Vagina (tissue), 2 donors: Measurements from ENCODE around the gene GGNBP2. TPM values are rescaled to one million over a fixed set of nuclear protein-coding genes. Genes with fewer than 3 reads are reported as not detected.

Experiments used
- DNase-seq, 2 donors: peaks; one replicate each; pipeline ENCODE4 v3.0.0-alpha.2; 2017; ENCODE audit errors: extremely low spot score in 2 of 2
- H3K27ac ChIP-seq: fragments of 200-600 bp; sonication (generic); one replicate; pipeline ENCODE4 v1.5.1; 2019
- H3K27me3 ChIP-seq: fragments of 200-600 bp; sonication (generic); one replicate; pipeline ENCODE4 v1.5.1; 2019
- H3K36me3 ChIP-seq, 2 donors: fragments of 200-600 bp; sonication (generic); one replicate each; pipeline ENCODE4 v1.5.1; 2017 to 2019
- H3K4me1 ChIP-seq: fragments of 200-600 bp; sonication (generic); one replicate; pipeline ENCODE4 v1.5.1; 2019
- H3K4me3 ChIP-seq, 2 donors: fragments of 200-600 bp; sonication (generic); 1 replicate in 1 of 2; 2 replicates in 1 of 2; pipeline ENCODE4 v1.5.1; 2016 to 2019
- H3K9me3 ChIP-seq: fragments of 200-600 bp; sonication (generic); one replicate; pipeline ENCODE4 v1.5.1; 2019
- POLR2A ChIP-seq, 2 donors: fragments of 450-650 bp; IDR thresholded peaks; one replicate each; pipeline ENCODE4 v1.6.1; 2017; ENCODE audit warnings: antibody characterized with exemption in 2 of 2, mild to moderate bottlenecking in 2 of 2, moderate library complexity in 2 of 2
- POLR2AphosphoS5 ChIP-seq, 2 donors: sonication (generic); formaldehyde crosslinking; IDR thresholded peaks; one replicate each; pipeline ENCODE4 v1.9.0; 2017; ENCODE audit warnings: antibody characterized with exemption in 2 of 2, mild to moderate bottlenecking in 2 of 2, low read depth in 1 of 2; ENCODE audit not compliant: insufficient read depth in 1 of 2
- intact Hi-C: fragments of 100-400 bp; cut with DNase I; formaldehyde crosslinking; loops from one replicate; pipeline ENCODE4 v1.15.1; 2023
- total RNA-seq: library from RNA; depleted of rRNA; stranded (reverse); fragments of >200 nt; gene quantifications from one replicate; pipeline ENCODE4 v1.2.3, GENCODE V29; 2016
- TF ChIP-seq, protein P1 (sequence below), 3 experiments: fragments of 450-650 bp in 2 of 3; fragments of 200-600 bp in 1 of 3; sonication (generic) in 1 of 3; IDR thresholded peaks; one replicate each; pipeline ENCODE4 v1.5.1; 2017 to 2019; ENCODE audit warnings: antibody characterized with exemption in 3 of 3, mild to moderate bottlenecking in 2 of 3, moderate library complexity in 2 of 3

Gene GGNBP2, protein sequence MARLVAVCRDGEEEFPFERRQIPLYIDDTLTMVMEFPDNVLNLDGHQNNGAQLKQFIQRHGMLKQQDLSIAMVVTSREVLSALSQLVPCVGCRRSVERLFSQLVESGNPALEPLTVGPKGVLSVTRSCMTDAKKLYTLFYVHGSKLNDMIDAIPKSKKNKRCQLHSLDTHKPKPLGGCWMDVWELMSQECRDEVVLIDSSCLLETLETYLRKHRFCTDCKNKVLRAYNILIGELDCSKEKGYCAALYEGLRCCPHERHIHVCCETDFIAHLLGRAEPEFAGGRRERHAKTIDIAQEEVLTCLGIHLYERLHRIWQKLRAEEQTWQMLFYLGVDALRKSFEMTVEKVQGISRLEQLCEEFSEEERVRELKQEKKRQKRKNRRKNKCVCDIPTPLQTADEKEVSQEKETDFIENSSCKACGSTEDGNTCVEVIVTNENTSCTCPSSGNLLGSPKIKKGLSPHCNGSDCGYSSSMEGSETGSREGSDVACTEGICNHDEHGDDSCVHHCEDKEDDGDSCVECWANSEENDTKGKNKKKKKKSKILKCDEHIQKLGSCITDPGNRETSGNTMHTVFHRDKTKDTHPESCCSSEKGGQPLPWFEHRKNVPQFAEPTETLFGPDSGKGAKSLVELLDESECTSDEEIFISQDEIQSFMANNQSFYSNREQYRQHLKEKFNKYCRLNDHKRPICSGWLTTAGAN
- 47.9 TPM for total RNA-seq

- Histone ChIP-seq H3K36me3 (no peaks in the 10 kb centered on the region), H3K9me3 (no peaks in the 10 kb centered on the region), H3K4me3 (peak within 1 kb of the TSS; percentile 94 to 98), H3K4me1 (peaks cover 50% of the 10 kb centered on the region), H3K27ac (peak within 1 kb of the TSS; percentile 100), H3K27me3 (no peaks in the 10 kb centered on the region)
- intact Hi-C loops = loop anchor here (10.0 kb wide), 1 partner anchor 50 kb away; the partner anchor contains the start of gene DHRS11
- DNase-seq = peak in 1 of 2 donors; percentile 91
- TF ChIP-seq POLR2AphosphoS5 (IDR thresholded peaks at IDR 0.05; ENCODE audit: insufficient read depth in 1 of 2, low read depth in 1 of 2) = peak in 1 of 2 donors; percentile 96
- TF ChIP-seq, protein P1, sequence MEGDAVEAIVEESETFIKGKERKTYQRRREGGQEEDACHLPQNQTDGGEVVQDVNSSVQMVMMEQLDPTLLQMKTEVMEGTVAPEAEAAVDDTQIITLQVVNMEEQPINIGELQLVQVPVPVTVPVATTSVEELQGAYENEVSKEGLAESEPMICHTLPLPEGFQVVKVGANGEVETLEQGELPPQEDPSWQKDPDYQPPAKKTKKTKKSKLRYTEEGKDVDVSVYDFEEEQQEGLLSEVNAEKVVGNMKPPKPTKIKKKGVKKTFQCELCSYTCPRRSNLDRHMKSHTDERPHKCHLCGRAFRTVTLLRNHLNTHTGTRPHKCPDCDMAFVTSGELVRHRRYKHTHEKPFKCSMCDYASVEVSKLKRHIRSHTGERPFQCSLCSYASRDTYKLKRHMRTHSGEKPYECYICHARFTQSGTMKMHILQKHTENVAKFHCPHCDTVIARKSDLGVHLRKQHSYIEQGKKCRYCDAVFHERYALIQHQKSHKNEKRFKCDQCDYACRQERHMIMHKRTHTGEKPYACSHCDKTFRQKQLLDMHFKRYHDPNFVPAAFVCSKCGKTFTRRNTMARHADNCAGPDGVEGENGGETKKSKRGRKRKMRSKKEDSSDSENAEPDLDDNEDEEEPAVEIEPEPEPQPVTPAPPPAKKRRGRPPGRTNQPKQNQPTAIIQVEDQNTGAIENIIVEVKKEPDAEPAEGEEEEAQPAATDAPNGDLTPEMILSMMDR (IDR thresholded peaks at IDR 0.05) = no peak
- TF ChIP-seq POLR2A (IDR thresholded peaks at IDR 0.05) = peak in 1 of 2 donors; percentile 89
These were observed at the start of gene GGNBP2 for GRCh38 chr17:36544307-36545076. Gene GGNBP2, plus strand, starts transcription at chr17:36544919. Its CDS starts 806 bp downstream, at chr17:36545725.

GRCh38 chr17:36495076-36495578 lies 49.6 kb upstream of the GGNBP2 start:
- no peaks in the 10 kb centered on the region for H3K9me3 ChIP-seq
- no peak overlapping the region for H3K27ac ChIP-seq
- TF ChIP-seq POLR2A (IDR thresholded peaks at IDR 0.05) = no peak
- peaks cover 0 to 57% of the 10 kb centered on the region in 2 donors for H3K36me3 ChIP-seq
- no peak for DNase-seq
- no peaks in the 10 kb centered on the region for H3K27me3 ChIP-seq
- intact Hi-C loops = no loop called here
- no peak overlapping the region for H3K4me3 ChIP-seq
- no peaks in the 10 kb centered on the region for H3K4me1 ChIP-seq

DNA sequence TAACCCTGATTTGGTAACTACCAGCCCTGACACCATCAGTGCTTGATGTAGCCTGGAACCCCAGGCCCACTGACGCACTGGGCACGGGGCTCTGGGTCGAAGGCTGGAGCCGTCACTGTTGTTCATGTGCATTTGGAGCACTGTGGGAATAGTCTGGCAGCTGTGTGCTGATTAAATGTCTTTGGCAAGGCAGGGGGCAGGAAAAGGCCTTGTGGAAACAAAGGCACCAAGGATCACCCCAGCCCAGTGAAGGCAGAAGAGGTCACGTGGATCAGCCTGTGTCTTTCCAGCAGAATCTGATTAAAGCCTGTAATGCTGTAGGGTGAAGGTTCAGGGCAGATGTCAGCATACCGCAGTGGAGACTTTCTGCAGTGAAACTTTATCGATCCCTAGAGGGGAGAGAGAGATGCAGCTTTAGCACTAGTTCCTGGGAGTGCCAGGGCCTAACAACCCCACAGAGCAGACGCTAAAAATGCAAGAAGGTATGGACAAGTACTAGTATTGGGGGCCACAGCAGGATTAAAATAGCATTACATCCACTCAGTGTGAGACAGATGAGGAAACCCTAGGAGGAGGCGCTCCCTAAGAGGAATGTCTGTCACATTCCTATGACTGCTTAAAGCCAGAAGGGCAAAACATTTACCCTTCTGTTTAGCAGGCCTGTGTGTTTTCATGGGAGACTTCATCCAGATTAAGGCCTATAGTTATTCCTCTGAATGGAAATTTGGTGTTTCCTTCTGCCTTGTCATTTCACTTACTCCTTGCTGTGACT lies 48.5 kb upstream of the GGNBP2 start:
- H3K4me3 ChIP-seq = no peak overlapping the region
- no peak for DNase-seq
- H3K27ac ChIP-seq = no peak overlapping the region
- H3K4me1 ChIP-seq = no peaks in the 10 kb centered on the region
- H3K9me3 ChIP-seq = no peaks in the 10 kb centered on the region
- intact Hi-C loops = no loop called here
- peaks cover 0 to 64% of the 10 kb centered on the region in 2 donors for H3K36me3 ChIP-seq
- TF ChIP-seq POLR2AphosphoS5 (IDR thresholded peaks at IDR 0.05; ENCODE audit: insufficient read depth in 1 of 2, low read depth in 1 of 2) (no peak), POLR2A (IDR thresholded peaks at IDR 0.05) (no peak)
- TF ChIP-seq, protein P1 (IDR thresholded peaks at IDR 0.05) = no peak
- no peaks in the 10 kb centered on the region for H3K27me3 ChIP-seq

GRCh38 chr17:36498155-36498554 lies 46.6 kb upstream of the GGNBP2 start:
- peaks cover 0 to 62% of the 10 kb centered on the region in 2 donors for H3K36me3 ChIP-seq
- H3K9me3 ChIP-seq = no peaks in the 10 kb centered on the region
- TF ChIP-seq POLR2A (IDR thresholded peaks at IDR 0.05) (no peak), POLR2AphosphoS5 (IDR thresholded peaks at IDR 0.05; ENCODE audit: insufficient read depth in 1 of 2, low read depth in 1 of 2) (no peak)
- TF ChIP-seq, protein P1 (IDR thresholded peaks at IDR 0.05) = no peak
- H3K4me1 ChIP-seq = no peaks in the 10 kb centered on the region
- no peak overlapping the region for H3K4me3 ChIP-seq
- no peak overlapping the region for H3K27ac ChIP-seq
- intact Hi-C loops = no loop called here
- H3K27me3 ChIP-seq = no peaks in the 10 kb centered on the region
- DNase-seq = no peak
